NCI-H146 treated with DMSO at 0.1 percent for 48 hours (cell line): ENCODE results near the gene MFAP5.
"Not testable (repeated sequence)": the region's sequence is repeated elsewhere in the genome, so short reads cannot be mapped to it uniquely, and the experiment has no call there.

Source experiments
- DNase-seq: peaks from one replicate; lab custom pipeline; 2025; ENCODE audit not compliant: unreplicated experiment; lab: John Stamatoyannopoulos, UW

The MFAP5 gene

DNA sequence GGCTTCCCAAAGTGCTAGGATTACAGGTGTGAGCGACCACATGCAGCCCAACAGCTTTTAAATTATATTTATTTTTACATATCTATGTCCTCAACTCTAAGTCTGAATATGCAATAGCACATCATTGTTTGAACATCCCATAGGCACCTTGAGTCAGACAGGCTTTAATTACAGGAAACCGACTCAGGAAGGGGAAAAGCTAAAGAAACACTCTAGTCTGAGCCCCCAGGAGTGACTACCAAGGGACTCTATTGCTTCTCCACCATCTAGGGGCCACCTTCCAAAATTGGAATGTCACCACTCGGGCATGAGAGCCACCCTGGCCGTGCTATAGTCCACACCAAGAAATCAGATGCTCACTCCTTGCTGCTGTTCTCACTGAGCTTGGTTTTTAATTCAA is 14.0 kb upstream of the MFAP5 start:
- no peak for DNase-seq

DNA sequence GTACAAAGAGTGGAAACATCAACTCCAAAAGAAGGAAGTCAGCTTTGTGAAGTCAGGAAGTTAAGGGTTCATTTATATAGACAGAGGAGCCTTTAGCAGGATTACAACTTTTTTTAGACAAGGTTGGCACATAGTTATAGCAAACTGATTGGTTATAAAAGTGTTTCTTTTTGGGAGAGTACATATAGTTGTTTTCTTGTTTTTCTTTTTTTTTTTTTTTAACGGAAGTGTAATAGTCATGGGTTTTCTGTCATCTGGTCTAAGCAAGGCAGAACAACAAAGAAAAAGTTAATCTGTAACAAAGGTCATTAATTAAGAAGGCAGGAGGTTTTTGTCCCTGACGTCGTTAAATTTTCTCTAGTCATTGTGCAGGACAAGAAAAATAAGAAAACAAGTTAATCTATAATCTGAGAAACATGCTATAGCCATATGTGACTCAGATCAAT is 13.0 kb upstream of the MFAP5 start:
- no peak for DNase-seq

DNA sequence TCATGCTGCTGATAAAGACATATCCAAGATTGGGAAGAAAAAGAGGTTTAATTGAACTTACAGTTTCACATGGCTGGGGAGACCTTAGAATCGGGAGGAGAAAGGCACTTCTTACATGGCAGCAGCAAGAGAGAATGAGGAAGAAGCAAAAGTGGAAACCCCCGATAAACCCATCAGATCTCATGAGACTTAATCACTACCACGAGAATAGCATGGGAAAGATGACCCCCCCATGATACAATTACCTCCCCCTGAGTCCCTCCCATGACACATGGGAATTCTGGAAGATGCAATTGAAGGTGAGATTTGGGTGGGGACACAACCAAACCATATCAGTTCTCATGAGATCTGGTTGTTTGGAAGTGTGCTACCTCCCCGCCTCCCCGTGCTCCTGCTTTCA is 9.8 kb upstream of the MFAP5 start:
- no peak for DNase-seq

DNA sequence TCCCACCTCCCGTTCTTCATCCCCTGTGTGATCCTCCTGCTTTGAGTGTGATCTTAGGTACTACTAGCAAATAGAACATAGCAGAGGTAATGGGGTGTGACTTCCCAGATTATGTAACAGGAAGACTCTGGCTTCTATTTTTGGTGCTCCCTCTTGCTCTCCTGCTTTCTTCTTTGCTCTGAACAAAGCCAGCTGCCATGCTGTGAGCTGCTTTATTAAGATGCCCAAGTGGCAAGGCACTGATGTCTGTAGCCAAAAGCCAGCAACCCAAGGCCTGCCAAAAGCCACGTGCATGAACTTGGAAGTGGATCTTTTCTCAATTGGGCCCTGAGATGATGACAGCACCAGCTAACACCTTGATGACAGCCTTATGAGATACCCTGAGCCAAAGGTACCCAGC is 5.8 kb upstream of the MFAP5 start:
- no peak for DNase-seq

DNA sequence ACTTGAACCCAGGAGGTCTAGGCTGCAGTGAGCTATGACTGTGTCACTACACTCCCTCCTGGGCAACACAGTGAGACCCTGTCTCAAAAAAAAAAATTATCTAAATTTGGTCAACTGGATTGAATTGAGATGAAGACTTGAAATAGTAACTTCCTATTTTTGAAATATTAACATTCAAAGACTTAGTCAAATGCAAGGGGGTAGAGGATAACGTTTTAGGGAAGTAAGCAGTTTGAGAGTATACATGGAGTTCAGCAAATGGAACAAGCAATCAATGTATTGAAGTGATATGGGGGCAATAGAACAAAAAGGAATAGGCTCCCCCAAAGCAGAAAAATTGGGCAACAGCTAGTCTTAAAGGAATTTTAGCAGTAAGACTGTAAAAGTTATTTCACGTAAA is 4.6 kb upstream of the MFAP5 start:
- DNase-seq: no peak

DNA sequence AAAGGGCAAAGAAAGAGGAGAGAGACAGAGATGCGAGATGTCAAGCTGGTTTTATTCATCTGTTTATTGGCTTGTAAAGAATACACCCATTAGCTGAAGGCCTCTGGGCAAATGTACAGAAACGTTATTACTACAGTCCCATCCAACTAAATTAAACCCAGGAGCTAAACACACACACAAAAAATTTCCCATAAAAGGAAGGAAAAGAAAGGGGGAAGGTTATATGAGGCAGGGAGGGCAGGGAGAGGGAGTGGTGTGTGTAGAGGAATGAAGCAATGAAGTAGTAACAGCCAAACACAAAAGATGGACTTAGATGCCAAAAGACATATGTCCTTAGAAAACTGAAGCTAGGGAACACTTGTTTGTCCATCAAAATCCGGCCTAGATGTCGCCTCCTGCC is 3.1 kb upstream of the MFAP5 start:
- no peak for DNase-seq

DNA sequence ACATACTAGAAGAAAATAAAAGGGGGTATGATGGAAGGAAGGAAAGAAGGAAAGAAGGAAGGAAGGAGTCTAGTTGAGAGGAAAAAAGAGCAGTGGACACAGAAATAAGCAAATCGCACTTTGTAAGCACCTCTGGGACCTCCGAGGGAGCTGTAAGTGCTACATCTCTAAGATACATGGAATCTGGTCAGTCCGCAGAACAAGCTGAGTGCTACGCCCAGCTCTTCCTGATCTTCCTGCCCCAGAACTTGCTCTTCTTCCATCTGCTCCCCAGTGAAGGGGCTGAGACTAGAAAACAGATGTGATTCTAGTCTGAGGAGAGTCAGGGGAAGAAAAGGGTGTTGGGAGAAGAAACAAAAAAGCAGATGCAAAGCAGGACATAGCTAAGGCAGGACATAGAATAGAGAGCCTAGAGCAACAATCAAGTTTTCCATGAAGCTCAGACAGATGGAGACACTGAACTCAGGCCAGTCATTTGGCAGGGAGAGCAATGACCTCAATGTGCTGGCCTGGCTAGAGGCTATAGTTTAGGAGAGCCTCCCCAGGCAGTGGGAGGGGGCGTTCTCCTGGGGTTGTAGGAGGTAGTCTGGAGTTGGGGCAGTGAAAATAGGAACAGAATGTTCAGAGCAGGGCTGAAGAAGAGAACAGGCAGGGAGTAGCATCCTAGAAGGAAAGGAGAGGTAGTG is 1.7 kb upstream of the MFAP5 start:
- DNase-seq: no peak

DNA sequence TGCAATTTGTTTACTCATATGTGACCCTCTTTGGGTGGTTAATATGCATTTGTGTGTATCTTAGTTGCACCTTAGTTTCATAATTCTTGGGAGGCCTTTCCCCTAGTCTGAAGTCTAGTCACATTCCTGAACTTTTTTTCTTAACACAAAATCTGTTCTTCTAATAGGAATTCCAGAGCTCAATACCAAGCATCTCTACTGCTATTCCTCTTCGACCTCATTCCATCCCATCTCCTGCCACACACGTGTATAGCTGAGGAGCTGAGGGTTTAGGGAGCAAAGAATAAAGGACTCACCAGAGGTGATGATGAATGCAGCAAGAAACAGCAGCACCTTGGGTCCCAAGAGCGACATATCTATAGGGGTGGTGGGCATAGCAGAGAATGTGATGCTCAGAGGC is 875 bp downstream of the MFAP5 start:
- DNase-seq: no peak

DNA sequence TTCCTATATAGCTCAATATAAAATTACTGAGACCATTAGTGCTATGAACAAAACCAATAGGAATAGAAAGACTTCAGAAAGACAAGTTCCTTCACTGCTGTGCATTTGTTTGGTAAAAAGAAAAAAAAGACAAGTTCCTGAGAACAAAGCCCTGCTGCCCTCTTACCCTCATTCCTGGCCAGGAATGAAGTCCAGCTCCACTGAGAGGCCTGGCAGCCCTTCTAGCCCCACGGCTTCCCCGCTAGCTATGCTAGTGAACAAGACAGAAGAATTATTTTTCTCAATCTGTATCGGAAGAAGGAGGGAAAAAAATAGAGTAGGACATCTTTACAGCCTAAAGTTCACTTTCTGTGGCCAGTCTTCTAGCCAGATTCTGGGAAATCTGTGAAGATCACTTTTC is 1.6 kb downstream of the MFAP5 start:
- DNase-seq: no peak

DNA sequence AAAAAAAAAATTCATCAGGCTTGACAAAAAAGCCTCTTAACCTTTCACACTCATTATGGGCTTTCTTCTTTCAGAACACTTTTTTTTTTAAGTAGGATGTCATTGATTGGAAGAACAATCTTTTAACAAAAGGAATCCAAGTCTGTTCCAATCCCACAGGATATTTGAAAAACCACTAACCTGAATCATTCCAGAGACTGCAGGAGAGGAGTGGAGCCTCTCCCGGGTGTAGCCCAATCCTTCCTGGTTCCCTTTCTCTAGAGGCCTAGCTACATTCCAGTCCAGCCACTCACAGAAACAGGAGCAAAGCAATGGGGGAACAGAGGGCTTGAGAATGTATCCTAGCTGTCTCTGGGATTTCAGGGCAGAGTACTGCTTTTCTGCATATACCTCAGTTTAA is 4.3 kb downstream of the MFAP5 start:
- no peak for DNase-seq

DNA sequence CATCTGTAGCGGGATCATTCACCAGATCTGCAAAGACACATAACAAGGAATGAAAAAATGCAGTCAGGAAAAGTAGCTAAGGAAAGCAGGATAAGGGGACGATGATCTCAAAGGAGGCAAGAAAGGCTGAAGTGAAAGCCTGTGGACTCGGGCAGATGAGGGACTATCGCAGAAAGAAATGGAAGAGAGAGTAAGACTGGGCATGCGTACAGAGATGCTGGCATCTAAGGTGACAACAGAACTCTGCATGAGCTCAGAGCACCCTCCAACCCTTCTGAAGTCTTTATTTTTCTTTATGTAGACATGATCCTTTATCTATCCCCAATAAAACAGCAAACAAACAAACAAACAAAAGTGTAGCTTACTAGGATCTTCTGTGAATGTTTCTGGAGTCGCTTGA is 7.2 kb downstream of the MFAP5 start:
- no peak for DNase-seq

DNA sequence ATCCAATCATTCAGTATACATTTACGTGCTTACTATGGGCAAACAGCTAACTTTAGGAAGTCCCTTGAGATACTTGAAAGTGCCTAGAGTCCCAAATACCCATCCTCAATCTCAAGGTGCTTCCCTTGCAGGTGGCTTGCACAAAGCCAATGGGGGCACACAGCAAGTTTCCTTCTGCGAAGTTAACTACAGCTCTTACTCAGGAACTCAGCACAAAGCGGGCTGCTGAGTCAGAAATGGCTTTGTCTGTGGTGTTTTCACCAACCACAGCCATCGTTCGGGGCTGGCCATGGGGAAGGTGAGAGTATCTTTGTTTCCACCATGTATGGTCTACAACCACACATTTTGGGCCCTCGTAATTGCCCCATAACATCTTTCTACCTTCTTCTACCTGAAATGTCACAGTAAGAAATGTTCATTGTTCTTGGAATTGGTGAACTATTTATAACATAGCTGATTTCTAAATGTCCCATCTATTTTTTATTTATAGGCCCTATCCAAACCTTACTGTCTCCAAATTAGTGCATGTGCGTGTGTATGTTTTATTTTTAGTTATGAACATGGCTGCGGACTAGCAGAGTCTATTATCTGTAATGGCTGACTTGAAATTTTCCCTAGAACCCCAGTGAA is 13.9 kb downstream of the MFAP5 start:
- DNase-seq: no peak

DNA sequence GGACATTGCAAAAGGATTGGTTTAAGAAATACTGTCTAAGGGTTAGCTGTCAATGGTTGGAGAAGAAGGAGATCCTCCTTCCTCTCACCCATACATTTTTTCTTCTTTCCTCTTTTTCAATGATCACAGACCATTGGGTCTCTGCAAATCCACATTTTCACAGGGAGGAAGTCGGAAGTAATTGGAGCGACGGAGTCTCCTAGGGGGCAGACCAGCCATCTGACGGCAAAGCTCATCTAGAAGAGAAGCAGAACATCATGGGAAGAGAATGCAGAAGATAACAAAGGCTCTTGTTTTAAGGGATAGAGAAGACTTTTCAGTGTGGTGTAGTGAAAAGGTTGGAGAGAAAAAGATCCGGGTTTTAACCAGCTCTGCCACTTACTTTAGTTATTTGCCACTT is 14.7 kb downstream of the MFAP5 start:
- no peak for DNase-seq

DNA sequence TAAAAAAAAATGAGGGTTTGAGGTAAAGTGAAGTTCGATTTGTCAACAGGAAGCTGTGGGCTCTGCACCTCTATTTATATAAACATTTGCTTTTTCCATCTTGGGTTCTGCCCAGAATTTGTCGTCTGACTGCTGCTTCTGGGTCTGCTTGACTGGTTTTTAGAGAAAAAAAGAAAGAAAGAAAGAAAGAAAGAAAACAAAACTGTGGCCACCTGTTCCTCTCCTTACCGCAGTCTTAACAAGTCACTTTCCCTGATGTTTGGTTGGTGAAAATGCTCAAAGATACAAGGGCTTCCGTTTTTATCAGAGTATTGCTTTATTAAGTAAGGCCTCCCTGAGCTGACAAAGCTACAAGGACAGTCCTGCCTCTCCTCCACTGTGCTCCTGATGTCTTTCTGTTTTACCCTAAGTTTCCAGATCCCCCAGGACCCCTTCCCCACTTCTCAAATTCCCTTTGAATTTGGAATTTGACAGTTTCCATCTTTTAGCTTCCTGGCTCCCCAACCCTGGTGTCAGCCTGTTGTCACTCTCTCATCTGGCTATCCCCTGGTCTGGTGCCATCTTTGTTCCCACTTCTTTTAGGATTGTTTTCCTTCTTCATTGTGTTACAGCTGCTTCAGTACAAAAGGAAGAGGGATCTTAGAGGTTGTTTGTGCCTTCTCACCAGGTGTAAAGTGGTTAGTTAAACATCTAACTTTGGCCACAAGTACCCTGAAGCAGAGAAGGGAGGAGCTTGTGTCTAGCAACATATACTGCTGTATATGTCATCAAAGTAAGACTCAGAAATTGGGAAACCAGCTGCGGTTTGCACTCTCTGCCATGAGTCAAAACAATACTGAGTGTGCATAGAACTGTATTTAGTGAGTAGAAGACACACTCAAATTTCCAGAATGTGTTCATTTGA is 18.0 kb downstream of the MFAP5 start:
- no peak for DNase-seq

DNA sequence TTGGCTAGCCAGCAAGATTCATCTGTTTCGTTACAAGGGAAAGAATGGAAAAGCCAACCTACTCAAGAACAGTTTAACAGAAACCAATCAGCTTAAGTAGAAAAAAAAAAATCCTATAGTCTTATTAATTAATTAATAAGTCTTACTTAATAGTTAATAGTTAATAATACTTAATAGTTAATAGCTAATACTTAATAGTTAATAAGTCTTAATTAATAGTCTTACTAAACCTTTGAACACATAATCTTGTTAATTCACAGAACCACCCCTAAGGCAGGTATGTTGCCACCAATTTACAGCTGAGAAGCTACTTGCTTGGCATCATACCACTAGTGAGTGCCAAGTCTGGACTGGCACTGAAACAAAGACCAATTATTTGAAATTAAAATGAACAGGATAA is 19.9 kb downstream of the MFAP5 start:
- DNase-seq: no peak

DNA sequence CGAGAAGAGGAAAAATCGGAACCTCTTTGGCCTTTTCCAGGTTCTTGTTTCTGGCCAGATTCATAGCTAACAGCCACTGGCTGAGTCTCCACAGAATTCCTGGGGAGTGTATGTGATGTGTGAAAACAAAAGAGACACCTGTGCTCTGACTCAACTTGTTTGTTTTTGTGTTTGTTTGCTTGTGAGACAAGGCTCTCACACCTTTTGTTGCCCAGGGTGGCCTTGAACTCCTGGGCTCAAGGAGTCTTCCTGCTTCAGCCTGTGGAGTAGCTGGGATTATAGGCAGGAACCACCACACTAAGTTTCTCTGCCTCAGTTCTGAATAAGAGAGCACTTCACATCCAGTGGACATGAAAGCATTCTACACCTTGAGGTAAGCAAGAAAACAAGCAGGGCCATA is 22.7 kb downstream of the MFAP5 start:
- DNase-seq: no peak

DNA sequence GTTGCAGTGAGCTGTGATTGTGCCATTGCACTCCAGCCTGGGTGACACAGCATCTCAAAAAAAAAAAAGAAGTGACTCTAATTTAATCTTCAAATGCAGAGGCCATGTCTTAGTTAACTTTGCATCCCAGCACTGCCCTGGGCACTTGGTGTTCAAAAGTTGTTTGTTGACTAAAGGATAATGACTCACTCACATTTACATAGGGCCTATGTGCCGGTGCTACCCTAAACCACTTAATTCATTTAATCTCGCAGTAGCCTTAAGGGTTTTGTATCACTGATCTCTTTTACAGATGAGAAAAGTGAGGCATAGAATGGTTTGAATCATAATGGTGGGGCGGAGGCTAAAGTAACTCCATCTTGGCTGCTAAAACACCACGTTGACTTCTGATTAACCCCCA is 23.7 kb downstream of the MFAP5 start:
- DNase-seq: no peak

DNA sequence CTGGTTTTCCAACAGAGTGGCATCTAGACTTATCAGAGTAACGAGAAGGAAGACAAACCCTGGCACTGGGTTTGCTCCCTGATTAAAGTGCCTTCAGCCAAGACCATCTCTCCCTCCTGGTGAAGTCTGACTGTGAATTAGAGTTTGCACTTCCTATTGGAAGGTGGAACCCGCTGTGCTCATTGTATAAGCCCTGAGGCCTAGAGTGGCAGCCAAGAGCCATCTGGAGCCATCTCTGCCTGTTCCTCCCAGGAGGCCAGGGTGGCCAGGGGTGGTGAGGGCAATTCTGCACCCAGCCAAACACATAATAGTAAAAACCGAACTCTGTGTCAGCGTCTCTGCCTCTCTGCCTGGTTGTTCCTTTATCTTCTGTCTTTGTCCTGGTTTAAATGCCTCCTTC is 25.0 kb downstream of the MFAP5 start:
- DNase-seq: no peak

DNA sequence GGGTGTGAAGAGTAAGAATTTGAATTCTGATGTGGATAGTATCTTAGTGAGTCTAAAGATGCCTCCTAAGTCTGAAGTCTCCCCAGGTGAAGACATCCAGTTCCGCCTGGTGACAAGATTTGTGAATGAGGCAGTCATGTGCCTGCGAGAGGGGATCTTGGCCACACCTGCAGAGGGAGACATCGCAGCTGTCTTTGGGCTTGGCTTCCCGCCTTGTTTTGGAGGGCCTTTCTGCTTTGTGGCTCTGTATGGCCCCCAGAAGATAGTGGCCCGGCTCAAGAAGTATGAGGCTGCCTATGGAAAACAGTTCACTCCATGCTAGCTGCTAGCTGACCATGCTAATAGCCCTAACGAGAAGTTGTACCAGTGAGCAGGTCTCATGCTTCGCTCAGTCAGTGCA is 25.4 kb downstream of the MFAP5 start:
- DNase-seq: no peak

DNA sequence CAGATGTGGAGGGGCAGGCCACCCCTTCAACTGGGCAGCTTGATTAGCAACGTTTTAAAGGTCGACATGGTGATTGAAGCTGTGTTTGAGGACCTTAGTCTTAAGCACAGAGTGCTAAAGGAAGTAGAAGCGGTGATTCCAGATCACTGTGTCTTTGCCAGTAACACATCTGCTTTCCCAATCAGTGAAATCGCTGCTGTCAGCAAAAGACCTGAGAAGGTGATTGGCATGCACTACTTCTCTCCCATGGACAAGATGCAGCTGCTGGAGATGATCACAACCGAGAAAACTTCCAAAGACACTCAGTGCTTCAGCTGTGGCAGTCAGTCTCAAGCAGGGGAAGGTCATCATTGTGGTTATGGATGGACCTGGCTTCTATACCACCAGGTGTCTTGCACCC is 26.0 kb downstream of the MFAP5 start:
- no peak for DNase-seq

DNA sequence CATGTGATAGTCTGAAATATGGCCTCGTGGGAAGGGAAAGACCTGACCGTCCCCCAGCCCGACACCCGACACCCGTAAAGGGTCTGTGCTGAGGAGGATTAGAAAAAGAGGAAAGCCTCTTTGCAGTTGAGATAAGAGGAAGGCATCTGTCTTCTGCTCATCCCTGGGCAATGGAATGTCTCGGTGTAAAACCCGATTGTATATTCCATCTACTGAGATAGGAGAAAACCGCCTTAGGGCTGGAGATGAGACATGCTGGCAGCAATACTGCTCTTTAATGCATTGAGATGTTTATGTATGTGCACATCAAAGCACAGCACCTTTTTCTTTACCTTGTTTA is 26.6 kb downstream of the MFAP5 start:
- not testable (repeated sequence) for DNase-seq

DNA sequence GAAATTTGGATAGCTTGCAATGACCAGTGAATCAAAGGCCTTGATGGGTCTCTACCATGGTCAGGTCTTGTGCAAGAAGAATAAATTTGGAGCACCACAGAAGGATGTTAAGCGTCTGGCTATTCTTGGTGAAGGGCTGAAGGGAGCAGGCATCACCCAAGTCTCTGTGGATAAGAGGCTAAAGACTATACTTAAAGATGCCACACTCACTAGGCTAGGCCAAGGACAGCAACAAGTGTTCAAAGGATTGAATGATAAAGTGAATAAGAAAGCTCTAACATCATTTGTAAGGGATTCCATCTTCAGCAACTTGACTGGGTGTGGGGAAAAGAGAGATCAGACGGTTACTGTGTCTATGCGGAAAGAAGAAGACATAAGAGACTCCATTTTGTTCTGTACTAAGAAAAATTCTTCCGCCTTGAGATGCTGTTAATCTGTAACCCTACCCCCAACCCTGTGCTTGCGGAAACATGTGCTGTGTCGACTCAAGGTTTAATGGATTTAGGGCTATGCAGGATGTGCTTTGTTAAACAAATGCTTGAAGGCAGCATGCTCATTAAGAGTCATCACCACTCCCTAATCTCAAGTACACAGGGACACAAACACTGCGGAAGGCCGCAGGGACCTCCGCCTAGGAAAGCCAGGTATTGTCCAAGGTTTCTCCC is 27.2 kb downstream of the MFAP5 start:
- not testable (repeated sequence) for DNase-seq
